Esophagus squamous epithelium (tissue), 5 donors: ENCODE results near the gene CHCHD10. TPM values are rescaled to one million over a fixed set of nuclear protein-coding genes. Genes with fewer than 3 reads are reported as not detected.

Experiments
- DNase-seq: peaks from one replicate; lab custom pipeline; 2025; lab: John Stamatoyannopoulos, UW
- H3K27ac ChIP-seq, 4 donors: fragments of 200-600 bp; sonication (generic); one replicate each; pipeline ENCODE4 v1.5.1; 2016 to 2019; ENCODE audit warnings: mild to moderate bottlenecking in 1 of 4
- H3K27me3 ChIP-seq, 4 donors: fragments of 200-600 bp; sonication (generic); 1 replicate in 3 of 4; 2 replicates in 1 of 4; pipeline versions ENCODE4 v1.5.1 to v1.6.0; 2017 to 2021; ENCODE audit warnings: antibody characterized with exemption in 1 of 4
- H3K36me3 ChIP-seq, 3 donors: fragments of 200-600 bp; sonication (generic); one replicate each; pipeline ENCODE4 v1.5.1; 2016 to 2019
- H3K4me1 ChIP-seq, 3 donors: fragments of 200-600 bp; sonication (generic); one replicate each; pipeline ENCODE4 v1.5.1; 2017 to 2019
- H3K4me3 ChIP-seq, 4 donors: fragments of 200-600 bp; sonication (generic); 1 replicate in 3 of 4; 2 replicates in 1 of 4; pipeline ENCODE4 v1.5.1; 2016 to 2019; ENCODE audit warnings: mild to moderate bottlenecking in 2 of 4, moderate library complexity in 1 of 4
- H3K9me3 ChIP-seq, 3 donors: fragments of 200-600 bp; sonication (generic); one replicate each; pipeline ENCODE4 v1.5.1; 2016 to 2019
- CTCF ChIP-seq, 6 experiments: fragments of 450-650 bp in 4 of 6; fragments of 200-600 bp in 2 of 6; sonication (generic) in 2 of 6; IDR thresholded peaks; one replicate each; pipeline ENCODE4 v1.5.1; 2016 to 2019; ENCODE audit warnings: antibody characterized with exemption in 6 of 6, mild to moderate bottlenecking in 4 of 6, moderate library complexity in 4 of 6
- POLR2A ChIP-seq, 4 donors: fragments of 450-650 bp; IDR thresholded peaks; one replicate each; pipeline ENCODE4 v1.6.1; 2017; ENCODE audit warnings: antibody characterized with exemption in 4 of 4, mild to moderate bottlenecking in 4 of 4, moderate library complexity in 3 of 4
- WGBS, 2 donors: methylation state at CpG; one replicate each; pipeline ENCODE4 v1.1.5; 2018; 5-methylcytosine and 5-hydroxymethylcytosine counted together
- intact Hi-C: fragments of 100-400 bp; cut with DNase I; formaldehyde crosslinking; loops from one replicate; pipeline ENCODE4 v1.15.0; 2022
- total RNA-seq, 4 donors: library from RNA; depleted of rRNA; stranded (reverse); fragments of >200 nt; gene quantifications; one replicate each; pipeline ENCODE4 v1.1.0, GENCODE V29; 2016
- donor health status: DM: yes; HTN: yes; CAD: no.

Gene CHCHD10
- total RNA-seq, 4 donors from 2014 or later: 7.7 to 13.9 (median 10.4) TPM

GRCh38 chr22:23779731-23780130 is 12.0 kb upstream of the CHCHD10 start:
- no peak for DNase-seq
- Histone ChIP-seq H3K4me3 (no peak overlapping the region), H3K9me3 (no peaks in the 10 kb centered on the region), H3K4me1 (peaks cover 6 to 31% (median 18%) of the 10 kb centered on the region in 3 donors), H3K27me3 (no peaks in the 10 kb centered on the region), H3K36me3 (no peaks in the 10 kb centered on the region), H3K27ac (no peak overlapping the region)
- intact Hi-C loops: no loop called here
- no peak for TF ChIP-seq CTCF (IDR thresholded peaks at IDR 0.05)
- no peak for TF ChIP-seq POLR2A (IDR thresholded peaks at IDR 0.05)
- WGBS, 2 donors: 83 to 89% methylated on average over 4 of the region's 5 CpGs

- TF ChIP-seq CTCF (IDR thresholded peaks at IDR 0.05): no peak
- TF ChIP-seq POLR2A (IDR thresholded peaks at IDR 0.05): no peak
- no peak overlapping the region for H3K27ac ChIP-seq
- peaks cover 6 to 38% (median 24%) of the 10 kb centered on the region in 3 donors for H3K4me1 ChIP-seq
- no peak overlapping the region for H3K4me3 ChIP-seq
- intact Hi-C loops: no loop called here
- no peaks in the 10 kb centered on the region for H3K9me3 ChIP-seq
- no peaks in the 10 kb centered on the region for H3K27me3 ChIP-seq
- DNase-seq: no peak
- H3K36me3 ChIP-seq: no peaks in the 10 kb centered on the region
- 67 to 82% methylated on average over 2 to 3 of the region's 16 CpGs for WGBS, 2 donors
These were observed 11.3 kb upstream of the CHCHD10 start for GRCh38 chr22:23779083-23779482.

- WGBS, 2 donors: 60 to 100% methylated on average over 1 of the region's 3 CpGs
- no peaks in the 10 kb centered on the region for H3K9me3 ChIP-seq
- H3K27ac ChIP-seq: no peak overlapping the region
- H3K27me3 ChIP-seq: no peaks in the 10 kb centered on the region
- H3K36me3 ChIP-seq: no peaks in the 10 kb centered on the region
- no peak overlapping the region for H3K4me3 ChIP-seq
- DNase-seq: no peak
- peaks cover 8 to 43% (median 29%) of the 10 kb centered on the region in 3 donors for H3K4me1 ChIP-seq
- intact Hi-C loops: no loop called here
- TF ChIP-seq POLR2A (IDR thresholded peaks at IDR 0.05) (no peak), CTCF (IDR thresholded peaks at IDR 0.05) (no peak)
These were observed 10.8 kb upstream of the CHCHD10 start for GRCh38 chr22:23778577-23778900.

- H3K4me1 ChIP-seq: peaks cover 13 to 49% (median 34%) of the 10 kb centered on the region in 3 donors
- intact Hi-C loops: no loop called here
- no peak for TF ChIP-seq POLR2A (IDR thresholded peaks at IDR 0.05)
- no peaks in the 10 kb centered on the region for H3K36me3 ChIP-seq
- no peak for DNase-seq
- H3K4me3 ChIP-seq: no peak overlapping the region
- H3K9me3 ChIP-seq: no peaks in the 10 kb centered on the region
- peak overlapping the region in 1 of 4 donors; percentile 61 for H3K27ac ChIP-seq
- H3K27me3 ChIP-seq: no peaks in the 10 kb centered on the region
- WGBS, 2 donors: 72 to 79% methylated on average over 2 to 5 of the region's 11 CpGs
These were observed 10.2 kb upstream of the CHCHD10 start for GRCh38 chr22:23777776-23778576.

- Histone ChIP-seq H3K4me1 (peaks cover 9 to 49% (median 32%) of the 10 kb centered on the region in 3 donors), H3K27me3 (no peaks in the 10 kb centered on the region), H3K36me3 (no peaks in the 10 kb centered on the region), H3K27ac (no peak overlapping the region), H3K9me3 (no peaks in the 10 kb centered on the region), H3K4me3 (no peak overlapping the region)
- 64 to 67% methylated on average over 3 of the region's 3 CpGs for WGBS, 2 donors
- intact Hi-C loops: no loop called here
- no peak for DNase-seq
- TF ChIP-seq POLR2A (IDR thresholded peaks at IDR 0.05): no peak
- no peak for TF ChIP-seq CTCF (IDR thresholded peaks at IDR 0.05)
These were observed 8.1 kb upstream of the CHCHD10 start for GRCh38 chr22:23775779-23776375.
